Ascending aorta (tissue), 2 donors: ENCODE measurements around the gene TIGAR. TPM values are rescaled to one million over a fixed set of nuclear protein-coding genes. Genes with fewer than 3 reads are reported as not detected.

Source experiments
- DNase-seq, 2 donors: peaks; one replicate each; pipeline ENCODE4 v3.0.0-alpha.2; 2019; ENCODE audit warnings: low spot score in 2 of 2
- H3K27ac ChIP-seq, 2 donors: fragments of 200-600 bp; sonication (generic); one replicate each; pipeline ENCODE4 v1.5.1; 2016 to 2017; ENCODE audit warnings: mild to moderate bottlenecking in 1 of 2
- H3K27me3 ChIP-seq: fragments of 200-600 bp; sonication (generic); one replicate; pipeline ENCODE4 v1.5.1; 2017
- H3K36me3 ChIP-seq, 2 donors: fragments of 200-600 bp; sonication (generic); one replicate each; pipeline ENCODE4 v1.5.1; 2016
- H3K4me1 ChIP-seq, 2 donors: fragments of 200-600 bp; sonication (generic); one replicate each; pipeline ENCODE4 v1.5.1; 2016 to 2017; ENCODE audit warnings: mild to moderate bottlenecking in 1 of 2
- H3K4me3 ChIP-seq, 2 donors: fragments of 200-600 bp; sonication (generic); one replicate each; pipeline ENCODE4 v1.5.1; 2016 to 2017; ENCODE audit warnings: mild to moderate bottlenecking in 1 of 2
- H3K9me3 ChIP-seq, 2 donors: fragments of 200-600 bp; sonication (generic); one replicate each; pipeline ENCODE4 v1.5.1; 2016
- CTCF ChIP-seq, 3 experiments: fragments of 200-600 bp in 2 of 3; fragments of 450-650 bp in 1 of 3; sonication (generic) in 2 of 3; IDR thresholded peaks; one replicate each; pipeline ENCODE4 v1.5.1; 2016 to 2019; ENCODE audit warnings: antibody characterized with exemption in 3 of 3, mild to moderate bottlenecking in 1 of 3, moderate library complexity in 1 of 3
- intact Hi-C: fragments of 100-400 bp; cut with DNase I; formaldehyde crosslinking; loops from one replicate; pipeline ENCODE4 v1.15.1; 2023
- total RNA-seq: library from RNA; depleted of rRNA; stranded (reverse); fragments of >200 nt; gene quantifications from one replicate; pipeline ENCODE4 v1.1.0, GENCODE V29; 2016

The TIGAR gene
- total RNA-seq, 1 donor from 2014 or later: 4.4 TPM

GRCh38 chr12:4393211-4393610 is 72.2 kb downstream of the TIGAR start:
- Histone ChIP-seq H3K27ac (no peak overlapping the region), H3K4me3 (no peak overlapping the region), H3K4me1 (no peaks in the 10 kb centered on the region), H3K36me3 (no peaks in the 10 kb centered on the region), H3K9me3 (no peaks in the 10 kb centered on the region), H3K27me3 (no peaks in the 10 kb centered on the region)
- no peak for TF ChIP-seq CTCF (IDR thresholded peaks at IDR 0.05)
- no peak for DNase-seq
- intact Hi-C loops: no loop called here

- intact Hi-C loops: no loop called here
- no peak for TF ChIP-seq CTCF (IDR thresholded peaks at IDR 0.05)
- Histone ChIP-seq H3K9me3 (no peaks in the 10 kb centered on the region), H3K27ac (no peak overlapping the region), H3K27me3 (no peaks in the 10 kb centered on the region), H3K4me1 (no peaks in the 10 kb centered on the region), H3K36me3 (no peaks in the 10 kb centered on the region), H3K4me3 (no peak overlapping the region)
- no peak for DNase-seq
Observed at GRCh38 chr12:4395818-4396217, 74.8 kb downstream of the TIGAR start.

- Histone ChIP-seq H3K27ac (no peak overlapping the region), H3K4me3 (no peak overlapping the region), H3K36me3 (no peaks in the 10 kb centered on the region), H3K4me1 (no peaks in the 10 kb centered on the region), H3K9me3 (no peaks in the 10 kb centered on the region), H3K27me3 (no peaks in the 10 kb centered on the region)
- intact Hi-C loops: no loop called here
- DNase-seq: no peak
- no peak for TF ChIP-seq CTCF (IDR thresholded peaks at IDR 0.05)
Observed at GRCh38 chr12:4401117-4401516, 80.1 kb downstream of the TIGAR start.

- no peak for DNase-seq
- no peaks in the 10 kb centered on the region for H3K27me3 ChIP-seq
- H3K36me3 ChIP-seq: no peaks in the 10 kb centered on the region
- no peak overlapping the region for H3K4me3 ChIP-seq
- intact Hi-C loops: no loop called here
- no peak overlapping the region for H3K27ac ChIP-seq
- H3K4me1 ChIP-seq: no peaks in the 10 kb centered on the region
- H3K9me3 ChIP-seq: no peaks in the 10 kb centered on the region
- no peak for TF ChIP-seq CTCF (IDR thresholded peaks at IDR 0.05)
Observed at GRCh38 chr12:4402996-4403395, 82.0 kb downstream of the TIGAR start.

Other genes starting within 250 kb of the TIGAR start
- gene CCND2, start 47.5 kb upstream of the TIGAR start, total RNA-seq: 150 TPM
- not detected for gene FGF23, start 58.5 kb downstream of the TIGAR start, total RNA-seq
- not detected for gene FGF6, start 124.6 kb downstream of the TIGAR start, total RNA-seq
- gene RAD51AP1, start 217.7 kb downstream of the TIGAR start, total RNA-seq: not detected
- gene DYRK4, start 241.0 kb downstream of the TIGAR start, total RNA-seq: 60.7 TPM